HCT116 (cell line): ENCODE results near the gene ZBTB16. TPM values are rescaled to one million over a fixed set of nuclear protein-coding genes. Genes with fewer than 3 reads are reported as not detected.

Experiments used
- ATAC-seq: fragments of 200-7000 bp; cut with Tn5 transposase; 2 replicates; pipeline ENCODE4 v1.9.1; 2020; ENCODE audit warnings: mild to moderate bottlenecking, moderate library complexity
- BruUV-seq: library from RNA; stranded (reverse); fragments of 400-500 nt; replicated peaks from 2 replicates; lab custom pipeline; 2021; lab: Mats Ljungman, UMichigan
- CTCF ChIA-PET: fragments of 300-600 bp; sonication (Branson Sonifier 250); formaldehyde crosslinking; loops from one replicate; lab custom pipeline; 2021; ENCODE audit warnings: antibody characterized with exemption; lab: Charles Lee
- POLR2A ChIA-PET: fragments of 300-600, 350-600 bp; sonication (Branson Sonifier 250); formaldehyde crosslinking; loops from one replicate; lab custom pipeline; 2021; ENCODE audit warnings: antibody characterized with exemption; lab: Charles Lee
- RAD21 ChIA-PET, 2 experiments: fragments of 300-600 bp; sonication (Branson Sonifier 250); formaldehyde crosslinking; loops; one replicate each; lab custom pipeline; 2023; ENCODE audit warnings: low total read pairs in 2 of 2; ENCODE audit not compliant: uncharacterized antibody in 2 of 2, unreplicated experiment in 2 of 2, low non-redundant PET in 1 of 2; lab: Charles Lee
- DNase-seq: peaks from one replicate; pipeline ENCODE4 v3.0.0-alpha.2; 2010; ENCODE audit warnings: low read depth, low spot score
- H2AFZ ChIP-seq: fragments of 200-600 bp; shearing (Covaris generic), sonication (generic); 2 replicates; pipeline ENCODE4 v1.6.1; 2017; ENCODE audit warnings: low read depth, mixed run types, mixed read lengths, antibody characterized with exemption, low read length; ENCODE audit not compliant: poor library complexity, severe bottlenecking
- H3K27ac ChIP-seq: 2 replicates; pipeline ENCODE4 v1.5.1; 2012; ENCODE audit warnings: low read depth, low read length
- H3K27me3 ChIP-seq: fragments of 200-600 bp; sonication (generic); 2 replicates; pipeline ENCODE4 v1.6.1; 2016; ENCODE audit warnings: mixed run types, low read length, mixed read lengths; ENCODE audit not compliant: insufficient read depth
- H3K36me3 ChIP-seq, 2 experiments: fragments of 200-500 bp in 1 of 2; fragments of 200-600 bp in 1 of 2; sonication (Bioruptor generic) in 1 of 2; sonication (generic) in 1 of 2; 2 replicates each; pipeline versions ENCODE4 v1.5.1 to v1.6.1; 2014 to 2016; ENCODE audit warnings: low read length in 2 of 2, inconsistent platforms in 1 of 2, mixed read lengths in 1 of 2, mixed run types in 1 of 2; ENCODE audit not compliant: insufficient read depth in 2 of 2, control insufficient read depth in 1 of 2
- H3K4me1 ChIP-seq, 2 experiments: fragments of 200-600 bp in 1 of 2; sonication (generic) in 1 of 2; 2 replicates each; pipeline versions ENCODE4 v1.5.1 to v1.6.1; 2012 to 2017; ENCODE audit warnings: low read length in 2 of 2, inconsistent platforms in 1 of 2, mild to moderate bottlenecking in 1 of 2, mixed read lengths in 1 of 2, mixed run types in 1 of 2, moderate library complexity in 1 of 2; ENCODE audit not compliant: insufficient read depth in 2 of 2, control insufficient read depth in 1 of 2
- H3K4me2 ChIP-seq: fragments of 200-600 bp; sonication (generic); 2 replicates; pipeline ENCODE4 v1.6.1; 2017; ENCODE audit warnings: mixed run types, low read length, mixed read lengths
- H3K4me3 ChIP-seq, 2 experiments: fragments of 200-600 bp in 1 of 2; sonication (generic) in 1 of 2; replicated peaks in 1 of 2; 2 replicates each; pipeline ENCODE4 v1.5.1; 2011 to 2016; ENCODE audit warnings: low read length in 2 of 2, control low read depth in 1 of 2, low read depth in 1 of 2, mild to moderate bottlenecking in 1 of 2, mixed read lengths in 1 of 2, mixed run types in 1 of 2
- H3K79me2 ChIP-seq: fragments of 200-600 bp; sonication (generic); 2 replicates; pipeline ENCODE4 v1.6.1; 2017; ENCODE audit warnings: mild to moderate bottlenecking, mixed run types, low read length, moderate library complexity, mixed read lengths; ENCODE audit not compliant: insufficient read depth
- H3K9ac ChIP-seq: fragments of 200-600 bp; sonication (generic); 2 replicates; pipeline ENCODE4 v1.6.1; 2016; ENCODE audit warnings: low read length, mixed read lengths
- H3K9me2 ChIP-seq: fragments of 200-600 bp; sonication (generic), shearing (Covaris generic); 2 replicates; pipeline ENCODE4 v1.6.1; 2017; ENCODE audit warnings: mixed run types, mild to moderate bottlenecking, moderate library complexity; ENCODE audit not compliant: insufficient read depth
- H3K9me3 ChIP-seq, 2 experiments: fragments of 200-500 bp in 1 of 2; fragments of 200-600 bp in 1 of 2; sonication (Bioruptor generic) in 1 of 2; sonication (generic) in 1 of 2; 2 replicates each; pipeline ENCODE4 v1.6.1; 2014 to 2017; ENCODE audit warnings: low read length in 2 of 2, mixed read lengths in 2 of 2, inconsistent platforms in 1 of 2, low read depth in 1 of 2, mild to moderate bottlenecking in 1 of 2, mixed run types in 1 of 2, moderate library complexity in 1 of 2; ENCODE audit not compliant: control insufficient read depth in 1 of 2, insufficient read depth in 1 of 2
- H4K20me1 ChIP-seq: fragments of 200-600 bp; sonication (generic), shearing (Covaris generic); 2 replicates; pipeline ENCODE4 v1.6.1; 2017; ENCODE audit warnings: mixed run types, mild to moderate bottlenecking, moderate library complexity; ENCODE audit not compliant: insufficient read depth
- ATF3 ChIP-seq: IDR thresholded peaks from 2 replicates; pipeline ENCODE4 v1.6.1; 2012
- CBX3 ChIP-seq: IDR thresholded peaks from 2 replicates; pipeline ENCODE4 v1.6.1; 2012; ENCODE audit warnings: low read depth
- CTCF ChIP-seq, 3 experiments: fragments of 200-600 bp in 1 of 3; sonication (generic) in 1 of 3; IDR thresholded peaks in 2 of 3; conservative IDR thresholded peaks in 1 of 3; 2 replicates each; pipeline ENCODE4 v1.5.1; 2012 to 2017; ENCODE audit warnings: low read depth in 2 of 3, low read length in 2 of 3, antibody characterized with exemption in 1 of 3, borderline replicate concordance in 1 of 3, control low read depth in 1 of 3, mild to moderate bottlenecking in 1 of 3, mixed read lengths in 1 of 3, mixed run types in 1 of 3, moderate library complexity in 1 of 3; ENCODE audit not compliant: insufficient read depth in 1 of 3
- ELF1 ChIP-seq: IDR thresholded peaks from 2 replicates; pipeline ENCODE4 v1.6.1; 2012; ENCODE audit warnings: low read depth, borderline replicate concordance
- EZH2 ChIP-seq: fragments of 200-600 bp; sonication (generic); IDR thresholded peaks from 2 replicates; pipeline ENCODE4 v1.6.1; 2017; ENCODE audit warnings: antibody characterized with exemption, mixed run types
- FOSL1 ChIP-seq: IDR thresholded peaks from 2 replicates; pipeline ENCODE4 v1.6.1; 2012; ENCODE audit warnings: low read depth
- JUND ChIP-seq: IDR thresholded peaks from 2 replicates; pipeline ENCODE4 v1.6.1; 2012
- REST ChIP-seq: IDR thresholded peaks from 2 replicates; pipeline ENCODE4 v1.6.1; 2012; ENCODE audit warnings: low read depth
- SRF ChIP-seq: IDR thresholded peaks from 2 replicates; pipeline ENCODE4 v1.6.1; 2012; ENCODE audit warnings: low read depth
- ZBTB33 ChIP-seq: IDR thresholded peaks from 2 replicates; pipeline ENCODE4 v1.6.1; 2011; ENCODE audit warnings: mild to moderate bottlenecking, low read length, moderate library complexity; ENCODE audit not compliant: insufficient replicate concordance; ENCODE audit errors: extremely low read depth
- ZFX ChIP-seq: fragments of 450-650 bp; IDR thresholded peaks from 2 replicates; pipeline ENCODE4 v1.6.1; 2017
- intact Hi-C: fragments of 100-400 bp; cut with micrococcal nuclease; formaldehyde crosslinking; loops from 2 replicates; pipeline ENCODE4 v1.10.0; 2022
- total RNA-seq: library from RNA; stranded (reverse); gene quantifications from one replicate; pipeline ENCODE4 v1.2.1, GENCODE V29; 2021; ENCODE audit not compliant: unreplicated experiment

Gene ZBTB16
- total RNA-seq, 1 experiment from 2014 or later, result 0.30 TPM

GRCh38 chr11:114053406-114053805 lies 6.1 kb upstream of the ZBTB16 start (continued):
- TF ChIP-seq CTCF (IDR thresholded peaks at IDR 0.05 in 2 of 3, conservative IDR thresholded peaks at IDR 0.05 in 1 of 3; ENCODE audit: borderline replicate concordance in 1 of 3, insufficient read depth in 1 of 3, low read depth in 2 of 3, low read length in 2 of 3) (no peak), ZFX (no peak)
- TF ChIP-seq, all 23 proteins: peak for 0

- no peaks in the 10 kb centered on the region for H3K79me2 ChIP-seq
- H3K9me2 ChIP-seq, result no peaks in the 10 kb centered on the region
- H3K4me1 ChIP-seq, result no peaks in the 10 kb centered on the region
- H3K27ac ChIP-seq, result no peak overlapping the region
- CTCF ChIA-PET, result no interaction called here
- H3K36me3 ChIP-seq, result no peaks in the 10 kb centered on the region
- no peaks in the 10 kb centered on the region for H3K9me3 ChIP-seq
- H3K9ac ChIP-seq, result no peak overlapping the region
- RAD21 ChIA-PET, result no interaction called here
- ATAC-seq, result no peak
- H2AFZ ChIP-seq, result no peak overlapping the region
- no peak overlapping the region for H3K4me2 ChIP-seq
- POLR2A ChIA-PET, result no interaction called here
- no TSS peak for BruUV-seq
- no peaks in the 10 kb centered on the region for H4K20me1 ChIP-seq
- TF ChIP-seq SRF (no peak), ZFX (no peak), CBX3 (no peak), EZH2 (no peak), JUND (no peak)
- DNase-seq, result no peak
- H3K4me3 ChIP-seq, result no peak overlapping the region
- intact Hi-C loops, result no loop called here
- peaks cover 8% of the 10 kb centered on the region; the same call in 1 of the 2 replicates for H3K27me3 ChIP-seq
Observed at GRCh38 chr11:114054806-114055205, 4.7 kb upstream of the ZBTB16 start.

GRCh38 chr11:114056409-114056808 lies 3.1 kb upstream of the ZBTB16 start:
- intact Hi-C loops, result no loop called here
- Histone ChIP-seq H3K36me3 (no peaks in the 10 kb centered on the region), H2AFZ (no peak overlapping the region), H3K9me2 (no peaks in the 10 kb centered on the region), H3K9ac (no peak overlapping the region), H3K4me3 (no peak overlapping the region), H4K20me1 (no peaks in the 10 kb centered on the region), H3K4me2 (no peak overlapping the region), H3K79me2 (no peaks in the 10 kb centered on the region), H3K9me3 (no peaks in the 10 kb centered on the region), H3K4me1 (no peaks in the 10 kb centered on the region)
- ChIA-PET POLR2A (no interaction called here), RAD21 (no interaction called here), CTCF (no interaction called here)
- DNase-seq (no peak), ATAC-seq (no peak)
- TF ChIP-seq ATF3 (no peak), REST (no peak), ELF1 (no peak), CBX3 (no peak), ZBTB33 (no peak), FOSL1 (no peak)
- TF ChIP-seq, all 23 proteins: peak for 0
- H3K27ac ChIP-seq, result no peak overlapping the region
- no TSS peak for BruUV-seq
- peaks cover 5% of the 10 kb centered on the region; the same call in 1 of the 2 replicates for H3K27me3 ChIP-seq
